Coronary artery (tissue), 2 donors: Measurements from ENCODE around the gene TCF20.

Experiments used
- DNase-seq: peaks from one replicate; pipeline ENCODE4 v3.0.0-alpha.2; 2017; ENCODE audit warnings: low spot score
- H3K27ac ChIP-seq, 2 donors: fragments of 200-600 bp; sonication (generic); one replicate each; pipeline ENCODE4 v1.5.1; 2016 to 2019
- H3K4me3 ChIP-seq: fragments of 200-600 bp; sonication (generic); 2 replicates; pipeline ENCODE4 v1.5.1; 2016; ENCODE audit warnings: mild to moderate bottlenecking, moderate library complexity
- TF ChIP-seq, protein P1 (sequence below): fragments of 200-600 bp; sonication (generic); IDR thresholded peaks from one replicate; pipeline ENCODE4 v1.5.1; 2019; ENCODE audit warnings: antibody characterized with exemption

The TCF20 gene

DNA sequence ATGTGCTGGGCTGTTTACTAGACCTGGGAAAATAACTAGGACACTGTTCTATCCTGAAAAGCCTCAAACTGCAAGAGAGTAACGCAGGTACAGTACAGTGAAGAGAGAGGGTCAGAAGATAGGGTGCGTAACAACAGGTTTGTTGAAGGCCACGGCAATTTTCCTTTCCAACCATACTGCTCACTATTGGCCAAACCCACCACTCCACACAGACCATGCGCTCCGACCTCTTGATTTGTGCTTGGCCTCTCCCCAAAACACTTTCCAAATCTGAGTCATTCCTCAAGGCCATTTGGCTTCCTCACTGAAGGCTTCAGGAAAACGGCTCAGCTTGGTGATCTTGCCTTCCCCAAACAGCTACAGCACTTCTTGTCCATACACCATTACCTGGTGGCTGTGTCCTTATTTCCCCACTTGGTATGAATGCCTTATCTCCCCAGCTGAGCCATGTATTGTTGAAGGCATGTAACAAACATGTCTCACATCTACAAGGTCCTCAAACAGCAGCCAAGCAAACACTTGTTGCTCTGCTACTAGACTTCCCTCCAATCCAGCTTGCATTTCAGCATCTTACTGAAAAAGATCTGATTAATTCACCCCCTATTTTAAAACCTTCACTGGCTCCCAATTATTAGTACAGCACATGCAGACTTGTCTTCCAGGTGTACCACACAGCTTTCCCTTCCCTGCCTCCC, 40.9 kb downstream of the TCF20 start:
- TF ChIP-seq, protein P1, sequence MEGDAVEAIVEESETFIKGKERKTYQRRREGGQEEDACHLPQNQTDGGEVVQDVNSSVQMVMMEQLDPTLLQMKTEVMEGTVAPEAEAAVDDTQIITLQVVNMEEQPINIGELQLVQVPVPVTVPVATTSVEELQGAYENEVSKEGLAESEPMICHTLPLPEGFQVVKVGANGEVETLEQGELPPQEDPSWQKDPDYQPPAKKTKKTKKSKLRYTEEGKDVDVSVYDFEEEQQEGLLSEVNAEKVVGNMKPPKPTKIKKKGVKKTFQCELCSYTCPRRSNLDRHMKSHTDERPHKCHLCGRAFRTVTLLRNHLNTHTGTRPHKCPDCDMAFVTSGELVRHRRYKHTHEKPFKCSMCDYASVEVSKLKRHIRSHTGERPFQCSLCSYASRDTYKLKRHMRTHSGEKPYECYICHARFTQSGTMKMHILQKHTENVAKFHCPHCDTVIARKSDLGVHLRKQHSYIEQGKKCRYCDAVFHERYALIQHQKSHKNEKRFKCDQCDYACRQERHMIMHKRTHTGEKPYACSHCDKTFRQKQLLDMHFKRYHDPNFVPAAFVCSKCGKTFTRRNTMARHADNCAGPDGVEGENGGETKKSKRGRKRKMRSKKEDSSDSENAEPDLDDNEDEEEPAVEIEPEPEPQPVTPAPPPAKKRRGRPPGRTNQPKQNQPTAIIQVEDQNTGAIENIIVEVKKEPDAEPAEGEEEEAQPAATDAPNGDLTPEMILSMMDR: no peak
- DNase-seq: no peak
- Histone ChIP-seq H3K4me3 (no peak overlapping the region), H3K27ac (no peak overlapping the region)

DNA sequence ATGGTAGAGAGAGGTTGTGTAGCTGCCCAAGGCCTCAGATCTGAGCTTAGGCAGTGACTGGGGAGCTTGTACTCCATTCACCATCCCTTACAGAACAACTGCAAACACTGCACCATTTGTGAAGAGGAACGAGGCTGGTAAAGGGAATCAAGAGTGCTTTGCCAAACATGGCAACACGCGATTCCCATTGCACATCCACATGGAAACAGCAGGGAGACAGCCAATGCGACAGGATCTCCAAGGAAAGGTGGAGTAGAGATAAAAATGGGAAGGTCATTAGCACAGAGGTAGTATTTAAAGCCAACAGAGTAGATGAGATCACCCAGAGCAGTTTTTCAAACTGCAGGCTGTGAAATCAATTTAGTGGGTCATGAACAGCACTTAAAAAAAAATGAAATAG, 42.0 kb downstream of the TCF20 start:
- no peak for DNase-seq
- TF ChIP-seq, protein P1: no peak
- H3K27ac ChIP-seq: no peak overlapping the region

DNA sequence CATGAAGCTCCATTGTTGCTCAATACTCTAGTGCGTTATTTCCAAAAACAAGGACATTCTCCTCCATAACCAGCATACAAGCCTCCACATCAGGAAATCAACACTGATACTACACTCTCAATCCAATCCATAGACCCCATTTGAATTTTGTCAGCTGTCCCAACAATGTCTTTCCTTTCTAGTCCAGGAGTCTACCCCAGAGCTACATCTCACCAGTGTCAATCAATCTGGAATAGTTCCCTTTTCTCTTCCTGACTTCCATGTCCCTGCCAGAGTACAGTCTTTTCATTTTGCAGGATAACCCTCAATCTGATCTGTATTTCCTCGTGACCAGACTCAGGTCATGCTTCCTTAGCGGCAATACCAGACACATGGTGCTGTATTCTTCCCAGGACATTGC, 43.0 kb downstream of the TCF20 start:
- H3K4me3 ChIP-seq: no peak overlapping the region
- H3K27ac ChIP-seq: no peak overlapping the region
- TF ChIP-seq, protein P1: no peak
- DNase-seq: no peak

More for the DNA sequence above, 42.0 kb downstream of the TCF20 start:
- H3K4me3 ChIP-seq: no peak overlapping the region

DNA sequence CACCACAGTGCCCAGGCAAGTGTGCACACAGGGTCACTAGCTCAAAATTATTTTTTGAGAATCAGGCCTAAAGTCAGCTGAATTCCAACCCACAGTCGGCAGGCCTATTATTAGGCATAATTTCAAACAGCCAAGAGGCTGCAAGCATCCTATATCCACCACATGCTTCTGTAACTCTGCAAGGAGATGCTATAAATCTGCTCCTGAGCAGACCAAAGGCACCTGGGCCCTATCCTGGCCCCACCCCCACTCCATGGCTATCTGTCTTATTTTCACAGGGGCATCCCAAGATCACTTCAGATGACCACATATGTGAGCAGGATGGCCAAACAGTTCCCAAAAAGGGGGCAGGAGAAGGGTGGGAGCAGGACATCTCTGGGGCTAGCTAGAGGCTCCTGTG, 44.6 kb downstream of the TCF20 start:
- DNase-seq: no peak
- Histone ChIP-seq H3K4me3 (no peak overlapping the region), H3K27ac (no peak overlapping the region)
- TF ChIP-seq, protein P1: no peak

DNA sequence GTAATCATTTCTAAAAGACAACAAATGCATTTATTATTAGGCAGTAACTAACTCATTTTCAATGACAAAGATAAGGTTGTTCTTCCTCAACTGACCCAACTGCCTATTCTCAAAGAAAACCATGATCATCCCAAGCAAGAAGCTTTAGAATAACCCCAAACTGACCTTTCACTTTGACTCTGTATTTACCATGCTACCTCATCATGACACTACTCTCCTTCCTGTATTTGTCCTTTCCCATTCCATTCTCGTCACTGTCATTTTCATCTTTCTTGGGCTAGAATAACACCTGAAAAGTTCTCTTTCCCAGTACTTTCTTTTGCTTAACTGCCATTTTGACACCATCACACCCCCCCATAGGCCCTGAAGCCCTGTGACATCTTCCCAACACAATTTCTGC, 48.3 kb downstream of the TCF20 start:
- Histone ChIP-seq H3K27ac (no peak overlapping the region), H3K4me3 (no peak overlapping the region)
- no peak for DNase-seq
- TF ChIP-seq, protein P1: no peak
